Measurements from ENCODE around the gene PDZRN3.

- TF ChIP-seq RNF219 (CRISPR knock-in tag; IDR thresholded peaks at IDR 0.05) (no peak), YY1 (IDR thresholded peaks at IDR 0.05; ENCODE audit: insufficient read depth, insufficient replicate concordance, low read depth, low read length) (no peak), POLR2A (IDR thresholded peaks at IDR 0.05; ENCODE audit: insufficient read depth in 1 of 2, low read depth in 2 of 2, low read length in 2 of 2) (no peak), ZNF274 (CRISPR knock-in tag; IDR thresholded peaks at IDR 0.05) (no peak), HDAC6 (IDR thresholded peaks at IDR 0.05; ENCODE audit: low read depth, low read length) (no peak), CTCF (CRISPR knock-in tag; IDR thresholded peaks at IDR 0.05) (no peak), ELF4 (CRISPR knock-in tag; IDR thresholded peaks at IDR 0.05; ENCODE audit: borderline replicate concordance) (no peak), TAF1 (CRISPR knock-in tag; IDR thresholded peaks at IDR 0.05) (no peak), EZH2 (conservative IDR thresholded peaks at IDR 0.05; ENCODE audit: low read depth, low read length) (no peak), RFX5 (IDR thresholded peaks at IDR 0.05; ENCODE audit: low read depth, low read length) (no peak), EED (CRISPR knock-in tag; IDR thresholded peaks at IDR 0.05) (no peak), STAT6 (CRISPR knock-in tag; IDR thresholded peaks at IDR 0.05; ENCODE audit: borderline replicate concordance) (no peak), MAX (IDR thresholded peaks at IDR 0.05) (no peak), BRCA1 (CRISPR knock-in tag; IDR thresholded peaks at IDR 0.05) (no peak)
Measured at GRCh38 chr3:73610493-73610892, 14.2 kb downstream of the PDZRN3 start.

Data from HepG2 (cell line).